GM12892 (cell line): ENCODE data around the gene MUC6.

Experiments used
- POLR2A ChIP-seq: IDR thresholded peaks from 2 replicates; pipeline ENCODE4 v1.6.1; 2011; ENCODE audit warnings: low read depth, low read length, control low read depth
- POLR2AphosphoS5 ChIP-seq: IDR thresholded peaks from 2 replicates; pipeline ENCODE4 v1.6.1; 2011; ENCODE audit warnings: low read depth, low read length, control low read depth
- TAF1 ChIP-seq: IDR thresholded peaks from 2 replicates; pipeline ENCODE4 v1.6.1; 2011; ENCODE audit warnings: low read depth, mild to moderate bottlenecking, control low read depth, low read length, borderline replicate concordance

DNA sequence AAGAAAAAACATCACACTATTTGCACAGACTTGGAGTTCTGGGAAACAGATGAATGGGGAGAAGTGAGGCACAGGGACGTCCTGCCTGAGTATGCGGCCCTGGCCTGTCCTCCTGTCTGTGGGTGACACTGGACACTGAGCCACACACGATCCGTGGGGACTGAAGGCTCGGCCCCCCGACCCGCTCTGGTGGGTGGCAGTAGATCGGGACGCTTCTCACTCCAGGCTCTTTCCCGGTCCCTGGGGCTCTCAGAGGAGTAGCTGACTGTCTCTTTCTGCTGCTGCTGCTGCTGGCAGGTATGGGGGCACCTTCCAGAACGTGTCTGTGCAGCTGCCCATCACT, 27.7 kb downstream of the MUC6 start:
- TF ChIP-seq POLR2A, result no peak
- TF ChIP-seq POLR2AphosphoS5, result no peak
- no peak for TF ChIP-seq TAF1
